Endothelial cell (in vitro differentiated cells): ENCODE measurements around the gene HIPK4. TPM values are rescaled to one million over a fixed set of nuclear protein-coding genes. Genes with fewer than 3 reads are reported as not detected.

Source experiments
- DNase-seq: peaks from one replicate; pipeline ENCODE4 v3.0.0; 2021; ENCODE audit warnings: low spot score
- H3K27ac Mint-ChIP-seq: one replicate; pipeline ENCODE4 v1.8.0; 2021; ENCODE audit warnings: mixed read lengths, inconsistent platforms; ENCODE audit not compliant: unreplicated experiment
- H3K27me3 Mint-ChIP-seq: one replicate; pipeline ENCODE4 v1.8.0; 2021; ENCODE audit warnings: mild to moderate bottlenecking, moderate library complexity, mixed read lengths, inconsistent platforms; ENCODE audit not compliant: unreplicated experiment
- H3K36me3 Mint-ChIP-seq: one replicate; pipeline ENCODE4 v1.8.0; 2021; ENCODE audit warnings: mild to moderate bottlenecking, low read depth, mixed read lengths, inconsistent platforms; ENCODE audit not compliant: unreplicated experiment
- H3K4me1 Mint-ChIP-seq: one replicate; pipeline ENCODE4 v1.8.0; 2021; ENCODE audit warnings: mild to moderate bottlenecking, mixed read lengths, inconsistent platforms; ENCODE audit not compliant: unreplicated experiment
- H3K4me3 Mint-ChIP-seq: one replicate; pipeline ENCODE4 v1.8.0; 2021; ENCODE audit warnings: mild to moderate bottlenecking, mixed read lengths, inconsistent platforms; ENCODE audit not compliant: unreplicated experiment
- H3K9me3 Mint-ChIP-seq: one replicate; pipeline ENCODE4 v1.8.0; 2021; ENCODE audit warnings: mixed read lengths, inconsistent platforms; ENCODE audit not compliant: unreplicated experiment
- CTCF ChIP-seq: fragments of 200-600 bp; sonication (generic); IDR thresholded peaks from one replicate; pipeline ENCODE4 v1.5.0; 2021; ENCODE audit warnings: antibody characterized with exemption; ENCODE audit not compliant: unreplicated experiment
- total RNA-seq: library from RNA; stranded (reverse); fragmentation: NEBNext Ultra II Directional; extraction: Animal tissue kit (Norgen Biotek cat#: 25700); gene quantifications from one replicate; pipeline ENCODE4 v1.2.1, GENCODE V29; 2021; ENCODE audit not compliant: unreplicated experiment

HIPK4 gene
- total RNA-seq, 1 donor from 2014 or later, result not detected

DNA sequence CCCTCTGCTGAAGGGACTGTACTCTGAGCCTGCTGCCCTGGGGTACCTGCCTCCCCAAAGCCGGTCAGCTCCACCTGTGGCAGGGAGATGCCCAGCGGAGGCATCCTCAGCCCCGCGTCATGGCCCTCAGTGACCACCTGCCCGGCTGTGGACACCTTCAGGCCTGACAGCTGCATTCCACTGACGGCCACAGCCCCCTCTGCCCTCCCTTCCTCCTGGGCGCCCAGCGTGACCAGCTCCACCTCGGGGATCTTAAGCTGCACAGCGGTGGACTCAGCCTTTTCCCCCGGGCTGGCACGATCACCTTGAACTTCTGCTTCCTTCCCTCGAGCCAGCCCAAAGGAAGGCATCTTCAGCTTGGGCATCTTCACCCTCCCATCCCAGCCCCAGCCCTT lies 4.8 kb upstream of the HIPK4 start:
- Mint-ChIP-seq H3K27ac (no peak overlapping the region), H3K27me3 (peaks cover 14% of the 10 kb centered on the region), H3K4me1 (peaks cover 7% of the 10 kb centered on the region), H3K36me3 (peaks cover 17% of the 10 kb centered on the region), H3K4me3 (no peak overlapping the region), H3K9me3 (no peaks in the 10 kb centered on the region)
- DNase-seq, result no peak
- no peak for TF ChIP-seq CTCF

DNA sequence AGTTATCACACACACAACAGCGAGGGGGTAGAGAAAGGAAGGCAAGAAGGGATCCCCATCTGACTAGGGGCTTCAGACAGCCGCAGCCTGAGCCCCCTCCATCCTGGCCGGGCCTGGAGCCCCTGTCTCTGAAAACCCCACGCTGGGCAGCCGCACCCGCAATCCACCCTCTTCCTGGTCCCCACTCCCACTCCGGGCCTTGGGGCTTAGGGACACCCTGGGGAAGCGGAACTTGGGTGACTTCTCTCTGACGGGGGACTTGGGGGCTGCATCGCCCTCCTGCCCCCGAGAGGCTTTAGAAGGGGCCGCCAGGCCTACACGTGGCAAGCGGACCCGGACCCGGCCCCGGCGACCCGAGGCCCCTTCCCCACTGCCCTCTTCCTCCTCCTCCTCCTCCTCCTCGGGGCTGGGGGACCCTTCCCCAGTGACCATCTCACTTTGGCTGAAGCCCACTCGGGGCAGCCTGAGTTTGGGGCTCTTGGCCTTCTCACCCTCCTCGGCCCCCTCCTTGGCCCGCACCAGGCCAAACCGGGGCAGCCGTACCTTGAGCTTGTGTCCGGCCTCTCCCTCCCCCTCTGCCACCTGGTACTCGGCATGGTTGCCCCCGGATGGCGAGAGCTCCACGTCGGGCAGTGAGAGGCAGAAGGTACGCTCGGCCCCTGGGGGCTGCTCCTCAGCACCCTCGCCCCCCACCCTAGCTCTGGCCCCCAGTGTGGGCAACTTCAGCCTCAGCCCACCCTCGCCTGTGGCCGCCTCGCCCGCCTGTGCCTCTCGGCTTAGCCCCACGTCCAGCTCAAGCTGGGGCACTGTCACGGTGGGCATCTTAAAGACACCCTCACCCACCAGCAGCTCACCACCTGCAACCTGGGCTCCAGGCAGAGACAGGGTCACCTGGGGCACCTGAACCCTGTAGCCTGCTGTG lies 4.2 kb upstream of the HIPK4 start:
- peaks cover 11% of the 10 kb centered on the region for H3K27me3 Mint-ChIP-seq
- no peak overlapping the region for H3K4me3 Mint-ChIP-seq
- TF ChIP-seq CTCF, result no peak
- DNase-seq, result no peak
- no peak overlapping the region for H3K27ac Mint-ChIP-seq
- peaks cover 3% of the 10 kb centered on the region for H3K4me1 Mint-ChIP-seq
- no peaks in the 10 kb centered on the region for H3K9me3 Mint-ChIP-seq
- peaks cover 12% of the 10 kb centered on the region for H3K36me3 Mint-ChIP-seq

DNA sequence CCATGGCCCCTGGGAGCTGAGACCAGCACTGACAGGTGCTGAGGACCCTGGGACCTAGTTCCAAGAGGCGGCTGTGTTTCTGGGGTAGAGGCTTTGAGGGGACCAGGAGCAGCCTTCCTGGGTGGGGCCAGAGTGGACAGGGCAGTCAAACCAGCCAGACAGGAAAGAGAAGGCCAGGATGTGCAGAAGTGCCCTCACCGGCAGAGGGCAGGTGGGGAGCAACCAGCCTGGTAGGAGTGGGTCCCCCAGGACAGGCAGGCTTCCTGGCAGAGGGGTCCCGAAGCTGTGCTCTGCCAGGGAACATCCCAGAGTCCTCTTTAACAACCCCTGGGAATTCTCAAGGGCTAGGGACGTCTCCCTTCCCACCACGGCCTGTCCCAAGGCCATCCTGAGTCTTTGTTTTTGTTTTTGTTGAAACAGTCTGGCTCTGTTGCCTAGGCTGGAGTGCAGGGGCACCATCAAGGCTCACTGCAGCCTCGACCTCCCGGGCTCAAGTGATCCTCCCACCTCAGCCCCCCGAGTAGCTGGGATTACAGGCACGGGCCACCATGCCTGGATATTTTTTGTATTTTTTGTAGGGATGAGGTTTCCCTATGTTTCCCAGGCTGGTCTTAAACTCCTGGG lies 3.0 kb upstream of the HIPK4 start:
- peaks cover 12% of the 10 kb centered on the region for H3K36me3 Mint-ChIP-seq
- no peak for TF ChIP-seq CTCF
- no peaks in the 10 kb centered on the region for H3K9me3 Mint-ChIP-seq
- H3K4me1 Mint-ChIP-seq, result no peaks in the 10 kb centered on the region
- no peak for DNase-seq
- H3K4me3 Mint-ChIP-seq, result no peak overlapping the region
- H3K27ac Mint-ChIP-seq, result no peak overlapping the region
- H3K27me3 Mint-ChIP-seq, result peaks cover 11% of the 10 kb centered on the region

DNA sequence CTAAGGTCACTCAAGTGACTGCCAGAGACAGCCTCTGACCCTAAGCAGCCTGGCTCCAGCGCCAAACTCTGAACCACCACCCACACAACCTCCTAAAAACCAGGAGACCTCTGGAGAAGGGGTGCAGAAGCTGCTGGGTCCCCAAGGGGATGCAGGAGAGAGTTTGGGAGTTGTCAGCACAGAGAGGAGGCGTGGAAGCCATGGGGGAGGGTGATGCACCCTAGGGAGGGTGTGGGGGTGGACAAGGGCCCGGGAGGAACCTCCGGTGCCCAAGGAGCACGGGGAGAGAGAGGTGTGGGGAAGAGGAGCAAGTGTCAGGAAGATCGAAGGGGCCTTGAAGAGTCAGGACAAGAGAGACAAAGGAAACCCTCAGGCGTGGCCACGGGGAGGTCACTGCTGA lies 2.1 kb upstream of the HIPK4 start:
- Mint-ChIP-seq H3K36me3 (peaks cover 12% of the 10 kb centered on the region), H3K27me3 (peaks cover 12% of the 10 kb centered on the region), H3K4me3 (no peak overlapping the region), H3K9me3 (no peaks in the 10 kb centered on the region), H3K4me1 (no peaks in the 10 kb centered on the region), H3K27ac (no peak overlapping the region)
- no peak for TF ChIP-seq CTCF
- no peak for DNase-seq

DNA sequence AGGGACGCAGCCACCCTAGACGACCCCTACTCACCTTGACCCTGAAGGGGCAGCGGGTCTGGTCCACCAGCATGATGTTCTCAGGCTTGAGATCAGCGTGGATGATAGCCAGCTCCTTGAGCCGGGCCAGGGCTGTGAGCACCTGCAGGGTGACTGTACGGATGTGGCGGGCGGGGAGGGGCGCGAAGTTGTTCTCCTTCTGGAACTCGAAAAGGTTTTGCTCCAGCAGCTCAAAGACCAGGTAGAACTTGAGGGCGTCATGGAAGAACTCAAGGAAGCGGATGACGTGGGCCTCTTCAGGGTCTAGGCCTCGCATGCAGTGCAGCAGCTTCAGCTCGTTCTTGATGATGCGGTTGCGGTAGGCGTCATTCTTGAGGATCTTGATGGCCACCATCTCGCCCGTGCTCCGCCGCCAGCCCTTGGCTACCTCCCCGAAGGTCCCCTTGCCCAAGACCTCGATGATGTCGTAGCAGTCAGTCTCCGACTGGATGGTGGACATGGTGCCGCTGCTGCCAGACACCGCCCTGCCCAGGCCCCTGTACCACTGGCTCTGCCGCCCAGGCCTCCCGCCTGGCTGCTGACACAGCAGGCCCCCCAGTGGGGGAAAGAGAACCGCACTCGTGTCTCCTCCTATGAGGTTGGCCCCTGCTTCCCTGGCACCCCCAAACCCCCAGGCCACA lies 437 bp downstream of the HIPK4 start:
- H3K9me3 Mint-ChIP-seq, result no peaks in the 10 kb centered on the region
- H3K27ac Mint-ChIP-seq, result no peak overlapping the region
- peaks cover 6% of the 10 kb centered on the region for H3K27me3 Mint-ChIP-seq
- H3K4me1 Mint-ChIP-seq, result no peaks in the 10 kb centered on the region
- no peak for TF ChIP-seq CTCF
- peaks cover 5% of the 10 kb centered on the region for H3K36me3 Mint-ChIP-seq
- H3K4me3 Mint-ChIP-seq, result no peak overlapping the region
- DNase-seq, result no peak
